Measurements from ENCODE around the gene TMPRSS3.

DNA sequence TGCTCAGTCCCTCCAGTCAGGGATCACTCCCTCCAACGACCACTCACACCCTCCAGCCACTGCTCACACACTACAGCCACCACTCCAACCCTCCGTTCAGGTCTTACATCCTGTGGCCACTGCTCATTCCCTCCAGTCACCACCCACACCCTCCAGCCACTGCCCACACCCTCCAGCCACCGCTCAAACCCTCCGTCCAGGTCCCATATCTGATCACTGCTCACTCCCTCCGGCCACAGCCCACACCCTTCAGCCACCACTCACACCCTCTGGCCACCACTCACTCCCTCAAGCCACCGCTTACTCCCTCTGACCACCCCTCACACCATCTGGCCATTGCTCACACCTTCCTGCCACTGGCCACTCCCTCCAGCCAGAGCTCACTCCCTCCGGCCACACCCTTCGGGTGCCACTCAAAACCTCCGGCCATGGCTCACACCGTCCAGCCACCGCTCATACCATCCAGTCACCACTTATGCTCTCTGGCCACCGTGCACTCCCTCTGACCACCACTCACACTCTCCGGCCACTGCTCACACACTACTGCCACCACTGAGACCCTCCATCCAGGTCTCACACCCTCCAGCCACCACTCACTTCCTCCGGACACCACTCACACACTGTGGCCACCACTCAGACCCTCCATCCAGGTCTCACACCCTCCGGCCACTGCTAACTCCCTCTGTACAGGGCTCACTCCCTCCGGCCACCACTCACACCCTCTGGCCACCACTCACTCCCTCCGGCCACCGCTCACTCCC is 24.8 kb downstream of the TMPRSS3 start:
- TF ChIP-seq, protein P1, sequence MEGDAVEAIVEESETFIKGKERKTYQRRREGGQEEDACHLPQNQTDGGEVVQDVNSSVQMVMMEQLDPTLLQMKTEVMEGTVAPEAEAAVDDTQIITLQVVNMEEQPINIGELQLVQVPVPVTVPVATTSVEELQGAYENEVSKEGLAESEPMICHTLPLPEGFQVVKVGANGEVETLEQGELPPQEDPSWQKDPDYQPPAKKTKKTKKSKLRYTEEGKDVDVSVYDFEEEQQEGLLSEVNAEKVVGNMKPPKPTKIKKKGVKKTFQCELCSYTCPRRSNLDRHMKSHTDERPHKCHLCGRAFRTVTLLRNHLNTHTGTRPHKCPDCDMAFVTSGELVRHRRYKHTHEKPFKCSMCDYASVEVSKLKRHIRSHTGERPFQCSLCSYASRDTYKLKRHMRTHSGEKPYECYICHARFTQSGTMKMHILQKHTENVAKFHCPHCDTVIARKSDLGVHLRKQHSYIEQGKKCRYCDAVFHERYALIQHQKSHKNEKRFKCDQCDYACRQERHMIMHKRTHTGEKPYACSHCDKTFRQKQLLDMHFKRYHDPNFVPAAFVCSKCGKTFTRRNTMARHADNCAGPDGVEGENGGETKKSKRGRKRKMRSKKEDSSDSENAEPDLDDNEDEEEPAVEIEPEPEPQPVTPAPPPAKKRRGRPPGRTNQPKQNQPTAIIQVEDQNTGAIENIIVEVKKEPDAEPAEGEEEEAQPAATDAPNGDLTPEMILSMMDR (IDR thresholded peaks at IDR 0.05): no peak
- TF ChIP-seq ZFX (IDR thresholded peaks at IDR 0.05; ENCODE audit: borderline replicate concordance): no peak

All from 22Rv1 (cell line).